ENCODE measurements around the gene TRIM52.

DNA sequence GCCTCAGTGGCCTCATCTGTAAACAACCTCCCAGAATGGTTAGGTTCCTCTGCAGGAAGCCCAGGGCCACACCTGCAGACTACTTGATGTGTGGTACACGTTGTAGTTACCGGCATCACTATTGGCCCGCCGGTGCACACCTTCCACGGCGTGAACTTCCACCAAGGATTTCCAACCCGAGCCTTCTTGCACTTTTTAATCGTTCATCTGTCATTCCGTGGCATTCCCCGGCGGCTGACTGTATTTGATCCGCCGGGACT lies 43.2 kb downstream of the TRIM52 start:
- TF ChIP-seq SIN3A (IDR thresholded peaks at IDR 0.05; ENCODE audit: borderline replicate concordance, insufficient read depth, low read length) (no peak), TAF1 (IDR thresholded peaks at IDR 0.05; ENCODE audit: borderline replicate concordance, insufficient read depth, low read length) (no peak)
- TF ChIP-seq, protein P1, sequence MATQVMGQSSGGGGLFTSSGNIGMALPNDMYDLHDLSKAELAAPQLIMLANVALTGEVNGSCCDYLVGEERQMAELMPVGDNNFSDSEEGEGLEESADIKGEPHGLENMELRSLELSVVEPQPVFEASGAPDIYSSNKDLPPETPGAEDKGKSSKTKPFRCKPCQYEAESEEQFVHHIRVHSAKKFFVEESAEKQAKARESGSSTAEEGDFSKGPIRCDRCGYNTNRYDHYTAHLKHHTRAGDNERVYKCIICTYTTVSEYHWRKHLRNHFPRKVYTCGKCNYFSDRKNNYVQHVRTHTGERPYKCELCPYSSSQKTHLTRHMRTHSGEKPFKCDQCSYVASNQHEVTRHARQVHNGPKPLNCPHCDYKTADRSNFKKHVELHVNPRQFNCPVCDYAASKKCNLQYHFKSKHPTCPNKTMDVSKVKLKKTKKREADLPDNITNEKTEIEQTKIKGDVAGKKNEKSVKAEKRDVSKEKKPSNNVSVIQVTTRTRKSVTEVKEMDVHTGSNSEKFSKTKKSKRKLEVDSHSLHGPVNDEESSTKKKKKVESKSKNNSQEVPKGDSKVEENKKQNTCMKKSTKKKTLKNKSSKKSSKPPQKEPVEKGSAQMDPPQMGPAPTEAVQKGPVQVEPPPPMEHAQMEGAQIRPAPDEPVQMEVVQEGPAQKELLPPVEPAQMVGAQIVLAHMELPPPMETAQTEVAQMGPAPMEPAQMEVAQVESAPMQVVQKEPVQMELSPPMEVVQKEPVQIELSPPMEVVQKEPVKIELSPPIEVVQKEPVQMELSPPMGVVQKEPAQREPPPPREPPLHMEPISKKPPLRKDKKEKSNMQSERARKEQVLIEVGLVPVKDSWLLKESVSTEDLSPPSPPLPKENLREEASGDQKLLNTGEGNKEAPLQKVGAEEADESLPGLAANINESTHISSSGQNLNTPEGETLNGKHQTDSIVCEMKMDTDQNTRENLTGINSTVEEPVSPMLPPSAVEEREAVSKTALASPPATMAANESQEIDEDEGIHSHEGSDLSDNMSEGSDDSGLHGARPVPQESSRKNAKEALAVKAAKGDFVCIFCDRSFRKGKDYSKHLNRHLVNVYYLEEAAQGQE (IDR thresholded peaks at IDR 0.05; ENCODE audit: insufficient read depth in 1 of 2, low read depth in 2 of 2, low read length in 2 of 2), result no peak

Data from PFSK-1 (cell line).